NB4 (cell line): Measurements from ENCODE around the gene TNIP1.

Experiments used
- DNase-seq: peaks from one replicate; pipeline ENCODE4 v3.0.0; 2010; ENCODE audit warnings: low read depth
- H3K4me3 ChIP-seq: one replicate; pipeline ENCODE4 v1.5.1; 2011; ENCODE audit warnings: mild to moderate bottlenecking, low read depth, low read length, moderate library complexity
- MAX ChIP-seq: IDR thresholded peaks from 2 replicates; pipeline ENCODE4 v1.6.1; 2011; ENCODE audit warnings: low read depth, low read length
- MYC ChIP-seq: IDR thresholded peaks from 2 replicates; pipeline ENCODE4 v1.6.1; 2011; ENCODE audit warnings: low read depth, low read length
- POLR2A ChIP-seq: IDR thresholded peaks from 2 replicates; pipeline ENCODE4 v1.6.1; 2011; ENCODE audit warnings: mild to moderate bottlenecking; ENCODE audit not compliant: insufficient read length; ENCODE audit errors: extremely low read depth
- TF ChIP-seq, protein P1 (sequence below): IDR thresholded peaks from one replicate; pipeline ENCODE4 v1.5.1; 2012; ENCODE audit warnings: low read depth, low read length

TNIP1 gene

DNA sequence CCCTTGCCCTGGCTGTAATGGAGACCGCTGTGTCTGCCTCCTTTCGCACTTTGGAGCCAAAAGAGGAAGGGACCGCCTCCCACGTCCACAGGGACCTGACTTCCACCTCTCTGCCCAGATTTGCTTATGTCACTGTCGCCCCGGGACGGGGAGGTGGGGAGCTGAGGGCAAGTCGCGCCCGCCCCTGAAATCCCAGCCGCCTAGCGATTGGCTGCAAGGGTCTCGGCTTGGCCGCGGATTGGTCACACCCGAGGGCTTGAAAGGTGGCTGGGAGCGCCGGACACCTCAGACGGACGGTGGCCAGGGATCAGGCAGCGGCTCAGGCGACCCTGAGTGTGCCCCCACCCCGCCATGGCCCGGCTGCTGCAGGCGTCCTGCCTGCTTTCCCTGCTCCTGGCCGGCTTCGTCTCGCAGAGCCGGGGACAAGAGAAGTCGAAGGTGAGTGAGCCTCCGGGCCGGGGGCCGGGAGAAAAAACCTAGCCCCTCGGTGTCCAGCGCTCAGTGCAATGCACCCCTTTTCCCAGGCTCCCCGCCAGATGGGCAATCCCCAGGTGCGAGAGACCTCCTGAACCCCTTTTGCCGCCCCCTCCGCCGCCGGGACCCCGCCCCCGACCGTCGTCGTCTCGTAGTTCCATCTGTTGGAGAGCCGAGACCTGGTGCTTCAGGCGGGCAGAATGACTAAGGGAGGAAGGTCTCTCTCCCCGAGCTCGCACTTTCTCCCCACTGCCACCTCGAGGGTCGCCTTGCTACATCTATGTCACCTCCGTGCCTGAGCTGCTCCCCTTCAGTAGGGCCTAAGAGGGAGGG lies 60.3 kb downstream of the TNIP1 start, which contains the start of gene GPX3:
Gene GPX3, plus strand, starts transcription at position 288 of the 807 bp plus-strand sequence. Its CDS starts 64 bp downstream, at position 352.
- DNase-seq = peak; percentile 85
- H3K4me3 ChIP-seq = peak within 1 kb of the TSS; percentile 10
- TF ChIP-seq MYC = no peak
- TF ChIP-seq MAX = no peak
- TF ChIP-seq, protein P1, sequence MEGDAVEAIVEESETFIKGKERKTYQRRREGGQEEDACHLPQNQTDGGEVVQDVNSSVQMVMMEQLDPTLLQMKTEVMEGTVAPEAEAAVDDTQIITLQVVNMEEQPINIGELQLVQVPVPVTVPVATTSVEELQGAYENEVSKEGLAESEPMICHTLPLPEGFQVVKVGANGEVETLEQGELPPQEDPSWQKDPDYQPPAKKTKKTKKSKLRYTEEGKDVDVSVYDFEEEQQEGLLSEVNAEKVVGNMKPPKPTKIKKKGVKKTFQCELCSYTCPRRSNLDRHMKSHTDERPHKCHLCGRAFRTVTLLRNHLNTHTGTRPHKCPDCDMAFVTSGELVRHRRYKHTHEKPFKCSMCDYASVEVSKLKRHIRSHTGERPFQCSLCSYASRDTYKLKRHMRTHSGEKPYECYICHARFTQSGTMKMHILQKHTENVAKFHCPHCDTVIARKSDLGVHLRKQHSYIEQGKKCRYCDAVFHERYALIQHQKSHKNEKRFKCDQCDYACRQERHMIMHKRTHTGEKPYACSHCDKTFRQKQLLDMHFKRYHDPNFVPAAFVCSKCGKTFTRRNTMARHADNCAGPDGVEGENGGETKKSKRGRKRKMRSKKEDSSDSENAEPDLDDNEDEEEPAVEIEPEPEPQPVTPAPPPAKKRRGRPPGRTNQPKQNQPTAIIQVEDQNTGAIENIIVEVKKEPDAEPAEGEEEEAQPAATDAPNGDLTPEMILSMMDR = no peak
- TF ChIP-seq POLR2A = no peak

DNA sequence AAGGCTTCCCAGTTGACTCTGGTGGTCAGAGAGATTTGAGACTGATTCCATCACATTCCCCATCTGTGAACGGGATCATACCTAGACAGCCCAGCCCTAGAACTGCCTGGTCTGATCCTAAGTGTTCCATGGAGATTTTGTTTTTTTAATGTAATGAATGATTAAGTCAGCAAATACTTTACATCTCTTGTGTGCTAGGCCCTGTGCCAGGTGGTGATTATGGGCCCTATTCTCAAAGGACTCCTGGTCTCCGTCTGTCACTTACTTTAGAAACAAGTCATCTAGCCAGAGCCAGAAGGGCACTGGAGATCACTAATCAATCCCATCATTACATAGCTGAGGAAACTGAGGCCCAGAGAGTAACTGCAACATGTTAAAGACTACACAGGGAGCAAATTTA lies 61.5 kb downstream of the TNIP1 start:
- no peak for TF ChIP-seq MYC
- TF ChIP-seq POLR2A = no peak
- TF ChIP-seq, protein P1 = no peak
- TF ChIP-seq MAX = no peak
- DNase-seq = no peak
- H3K4me3 ChIP-seq = no peak overlapping the region

DNA sequence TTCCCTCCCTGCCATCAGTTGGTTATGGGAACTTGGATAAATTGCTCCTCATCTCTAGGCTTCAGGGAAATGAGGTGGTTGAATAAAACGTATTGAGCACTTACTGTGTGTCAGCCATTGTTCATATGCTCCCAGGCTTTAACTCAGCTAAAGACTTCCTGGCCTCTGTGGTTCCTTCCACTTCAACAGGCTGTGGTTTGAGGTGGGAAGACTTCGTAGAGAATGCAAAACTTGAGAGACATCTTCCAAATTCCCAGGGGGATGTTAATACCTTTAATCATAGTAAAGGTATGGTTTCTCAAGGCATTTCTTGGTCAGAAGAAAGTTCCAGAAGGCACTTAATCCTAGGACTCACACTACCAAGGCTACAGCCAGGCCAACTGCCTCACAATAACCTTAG lies 62.0 kb downstream of the TNIP1 start:
- TF ChIP-seq, protein P1 = no peak
- TF ChIP-seq MYC = no peak
- no peak for TF ChIP-seq POLR2A
- no peak for TF ChIP-seq MAX
- no peak for DNase-seq
- no peak overlapping the region for H3K4me3 ChIP-seq

DNA sequence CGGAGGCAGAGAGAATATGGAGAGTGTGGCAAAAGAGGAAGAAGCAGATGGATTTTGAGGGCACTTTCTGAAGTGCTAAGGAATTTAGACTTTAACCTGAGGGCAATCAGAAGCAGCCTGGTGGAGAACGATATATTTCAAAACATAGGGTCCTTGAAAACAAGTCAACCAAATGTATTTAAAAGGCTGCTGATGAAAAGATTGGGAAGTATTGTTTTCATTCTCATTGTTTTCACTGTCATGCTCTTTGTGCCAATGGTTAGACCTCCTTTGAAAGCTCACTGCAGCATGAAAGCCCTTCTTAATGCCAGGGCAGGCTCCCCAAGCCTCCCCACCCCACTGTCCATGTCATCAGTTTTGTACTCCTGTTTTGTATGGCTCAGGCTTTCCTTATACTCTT lies 62.9 kb downstream of the TNIP1 start:
- no peak for DNase-seq
- H3K4me3 ChIP-seq = no peak overlapping the region
- no peak for TF ChIP-seq POLR2A
- no peak for TF ChIP-seq MAX
- TF ChIP-seq MYC = no peak
- TF ChIP-seq, protein P1 = no peak

GRCh38 chr5:151016700-151017099 lies 64.1 kb downstream of the TNIP1 start:
- no peak overlapping the region for H3K4me3 ChIP-seq
- peak; percentile 79 for DNase-seq
- no peak for TF ChIP-seq POLR2A
- 0 out of 2 replicates have a peak, but pooled peaks have one; percentile 5 for TF ChIP-seq MAX

GRCh38 chr5:151015974-151016587 lies 64.8 kb downstream of the TNIP1 start:
- DNase-seq = no peak
- H3K4me3 ChIP-seq = no peak overlapping the region
- TF ChIP-seq, protein P1 = no peak
- TF ChIP-seq MYC (no peak), MAX (no peak), POLR2A (no peak)
